HepG2 (cell line): Measurements from ENCODE around the gene TFPI. TPM values are rescaled to one million over a fixed set of nuclear protein-coding genes. Genes with fewer than 3 reads are reported as not detected.
"Not testable (repeated sequence)": the region's sequence is repeated elsewhere in the genome, so short reads cannot be mapped to it uniquely, and the experiment has no call there.

Experiments
- ARID5B ChIP-seq: IDR thresholded peaks from 2 replicates; pipeline ENCODE4 v1.4.0; 2020; ENCODE audit warnings: mild to moderate bottlenecking, missing genetic modification reagents
- CREB1 ChIP-seq, 2 experiments: fragments of 450-650 bp in 1 of 2; IDR thresholded peaks; 2 replicates each; pipeline ENCODE4 v1.6.1; 2016 to 2017; ENCODE audit warnings: control low read depth in 1 of 2, mild to moderate bottlenecking in 1 of 2, missing compliant biosample characterization in 1 of 2, missing genetic modification characterization in 1 of 2
- ELF3 ChIP-seq: IDR thresholded peaks from 2 replicates; pipeline ENCODE4 v1.6.1; 2016; ENCODE audit warnings: missing genetic modification reagents, missing compliant biosample characterization
- HINFP ChIP-seq: sonication (generic); formaldehyde crosslinking; IDR thresholded peaks from 2 replicates; pipeline ENCODE4 v1.4.0; 2020; ENCODE audit warnings: low read depth, mild to moderate bottlenecking, missing genetic modification reagents
- KLF16 ChIP-seq, 2 experiments: sonication (generic) in 1 of 2; formaldehyde crosslinking in 1 of 2; IDR thresholded peaks; 2 replicates each; pipeline versions ENCODE4 v1.6.1 to v1.8.0; 2016 to 2023; ENCODE audit warnings: missing genetic modification reagents in 2 of 2, missing compliant biosample characterization in 1 of 2
- PRDM10 ChIP-seq: sonication (generic); formaldehyde crosslinking; IDR thresholded peaks from 2 replicates; pipeline ENCODE4 v1.4.0; 2020; ENCODE audit warnings: low read depth, missing genetic modification reagents
- RBFOX2 ChIP-seq: fragments of 200-400 bp; formaldehyde crosslinking; IDR thresholded peaks from 2 replicates; pipeline ENCODE4 v1.6.1; 2017; ENCODE audit warnings: low read depth, mild to moderate bottlenecking, low read length
- ZBTB26 ChIP-seq: IDR thresholded peaks from 2 replicates; pipeline ENCODE4 v1.6.1; 2016; ENCODE audit warnings: missing compliant biosample characterization, missing genetic modification reagents, borderline replicate concordance
- ZNF160 ChIP-seq: sonication (generic); formaldehyde crosslinking; IDR thresholded peaks from 2 replicates; pipeline ENCODE4 v1.8.0; 2022; ENCODE audit warnings: mild to moderate bottlenecking, inconsistent platforms, missing genetic modification reagents
- ZNF331 ChIP-seq: sonication (generic); formaldehyde crosslinking; IDR thresholded peaks from 2 replicates; pipeline ENCODE4 v1.4.0; 2020; ENCODE audit warnings: missing genetic modification reagents
- ZNF605 ChIP-seq: sonication (generic); formaldehyde crosslinking; IDR thresholded peaks from 2 replicates; pipeline ENCODE4 v1.8.0; 2022; ENCODE audit warnings: mild to moderate bottlenecking, missing genetic modification reagents
- ZNF816 ChIP-seq: sonication (generic); formaldehyde crosslinking; IDR thresholded peaks from 2 replicates; pipeline ENCODE4 v1.8.0; 2022; ENCODE audit warnings: missing genetic modification reagents, mild to moderate bottlenecking, borderline replicate concordance
- polyA plus RNA-seq, 8 experiments: library from polyadenylated mRNA; depleted of rRNA in 3 of 8; stranded (reverse) in 7 of 8; unstranded in 1 of 8; fragments of >200 nt; fragmentation: Illumina TruSeq in 4 of 8; extraction: Trizol in 4 of 8; gene quantifications; 2 replicates each; pipeline versions ENCODE4 v1.2.1 to v1.2.3, GENCODE V29; 2011 to 2016; ENCODE audit warnings: low read depth in 4 of 8, missing spikeins in 1 of 8, mixed read lengths in 1 of 8; ENCODE audit not compliant: insufficient read depth in 1 of 8
- total RNA-seq, 5 experiments: library from RNA; depleted of rRNA; stranded (reverse); fragments of >200 nt; fragmentation: Illumina TruSeq; extraction: Trizol; gene quantifications; 2 replicates each; pipeline ENCODE4 v1.2.3, GENCODE V29; 2016; ENCODE audit warnings: low read depth in 1 of 5

TFPI gene
- total and polyA plus RNA-seq, 2 of the 13 experiments (the other 11 are each of a cell fraction or from before 2014, with no cell fraction given), result 301 to 436 TPM

GRCh38 chr2:187513460-187514234 lies 40.6 kb downstream of the TFPI start (continued):
- TF ChIP-seq ARID5B (CRISPR knock-in tag) (peak; percentile 62), ZNF160 (peak; percentile 69; the same call in 1 of the 2 replicates), CREB1 (CRISPR knock-in tag; IDR thresholded peaks at IDR 0.05) (0 out of 2 replicates have a peak, but pooled peaks have one; percentile 48), ZBTB26 (CRISPR knock-in tag) (0 out of 2 replicates have a peak, but pooled peaks have one; percentile 48), HINFP (peak; percentile 32; the same call in 1 of the 2 replicates), ZNF331 (CRISPR knock-in tag) (peak; percentile 82), ZNF816 (peak; percentile 85), RBFOX2 (peak; percentile 79), ELF3 (CRISPR knock-in tag) (peak; percentile 44; the same call in 1 of the 2 replicates), KLF16 (CRISPR knock-in tag; IDR thresholded peaks at IDR 0.05) (peak in 1 of 2 experiments; percentile 27; a peak in 1 of 4 replicates), ZNF605 (CRISPR knock-in tag) (0 out of 2 replicates have a peak, but pooled peaks have one; percentile 17), PRDM10 (CRISPR knock-in tag) (peak; percentile 78)
- not testable (repeated sequence) for TF ChIP-seq CREB1 (IDR thresholded peaks at IDR 0.05)
